Measurements from ENCODE around the gene ZDHHC22. TPM values are rescaled to one million over a fixed set of nuclear protein-coding genes. Genes with fewer than 3 reads are reported as not detected.

Gene ZDHHC22
- total RNA-seq, 1 experiment from 2014 or later: not detected

DNA sequence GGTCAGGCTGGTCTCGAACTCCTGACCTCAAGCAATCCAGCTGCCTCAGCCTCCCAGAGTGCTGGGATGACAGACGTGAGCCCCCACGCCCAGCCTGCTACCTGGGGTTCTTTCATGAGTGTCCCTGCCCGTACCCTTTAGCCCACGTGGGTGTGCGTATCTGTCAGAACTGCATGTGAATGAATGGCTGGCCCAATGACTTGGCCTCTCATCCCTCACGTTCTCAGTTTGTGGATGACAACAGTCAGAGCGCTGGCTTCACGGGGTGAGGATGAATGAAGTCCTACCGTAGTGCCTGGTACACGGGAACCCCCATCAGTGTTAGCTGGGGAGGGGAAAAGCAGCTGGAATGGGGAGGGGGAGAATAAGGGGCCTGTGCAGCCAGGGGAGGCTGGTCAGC, 16.1 kb upstream of the ZDHHC22 start:
- DNase-seq (ENCODE audit: low spot score): no peak

DNA sequence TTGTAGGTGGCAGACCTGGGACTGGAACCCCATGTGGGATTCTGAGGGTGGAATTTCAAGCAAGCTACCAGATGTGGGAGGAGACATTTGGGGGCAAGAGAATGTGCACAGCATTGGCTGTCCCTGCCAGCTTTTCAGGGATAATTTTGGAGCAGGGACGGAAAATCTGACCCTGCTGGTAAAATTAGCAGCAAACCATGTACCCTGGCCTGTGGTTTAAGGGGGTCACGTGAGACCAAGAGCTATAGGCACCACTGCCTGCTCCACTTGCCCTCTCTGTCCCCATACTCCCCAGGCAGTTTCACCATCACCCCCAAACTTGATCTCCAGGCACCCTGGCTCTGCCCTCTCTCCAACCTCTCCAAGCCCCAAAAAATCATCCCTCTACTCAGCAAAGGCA, 13.5 kb upstream of the ZDHHC22 start:
- no peak for DNase-seq (ENCODE audit: low spot score)

DNA sequence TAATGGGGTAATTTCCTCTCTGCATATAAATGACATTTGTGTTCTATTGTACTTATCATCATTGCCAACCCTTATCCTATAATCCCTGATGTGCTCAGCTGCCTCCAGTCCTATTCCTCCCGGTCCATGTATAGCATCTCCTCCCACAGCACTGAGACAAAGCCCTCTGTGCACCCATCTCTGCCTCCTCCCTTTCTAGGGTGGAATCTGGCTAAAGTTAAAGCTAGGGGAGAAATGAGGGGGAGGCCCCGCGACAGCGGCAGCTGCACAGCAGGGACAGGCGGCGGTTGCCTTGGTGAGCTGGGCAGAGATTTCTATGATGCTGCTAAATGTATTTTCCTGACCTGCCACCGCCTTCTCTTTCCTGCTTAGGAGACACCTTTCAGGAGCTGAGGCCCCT, 12.8 kb upstream of the ZDHHC22 start:
- DNase-seq (ENCODE audit: low spot score): no peak

DNA sequence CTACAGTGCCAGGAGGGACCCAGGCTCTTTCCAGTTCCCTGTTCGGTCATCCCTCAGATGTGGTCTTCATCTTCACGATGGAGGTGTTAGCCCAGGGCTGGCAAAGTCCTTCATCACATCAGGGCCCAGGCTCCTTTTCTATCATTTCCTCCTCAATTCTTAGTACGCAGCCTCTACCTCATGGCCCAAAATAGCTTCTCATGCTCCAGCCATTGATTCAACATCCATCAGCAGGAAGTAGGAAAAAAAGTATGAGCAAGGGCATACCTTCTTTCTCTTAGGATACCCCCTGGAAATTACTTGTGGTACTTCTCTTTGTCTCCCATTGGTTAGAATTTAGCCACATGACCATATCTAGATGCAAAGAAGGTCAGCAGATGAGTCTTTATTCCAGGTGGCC, 12.2 kb upstream of the ZDHHC22 start:
- no peak for DNase-seq (ENCODE audit: low spot score)

DNA sequence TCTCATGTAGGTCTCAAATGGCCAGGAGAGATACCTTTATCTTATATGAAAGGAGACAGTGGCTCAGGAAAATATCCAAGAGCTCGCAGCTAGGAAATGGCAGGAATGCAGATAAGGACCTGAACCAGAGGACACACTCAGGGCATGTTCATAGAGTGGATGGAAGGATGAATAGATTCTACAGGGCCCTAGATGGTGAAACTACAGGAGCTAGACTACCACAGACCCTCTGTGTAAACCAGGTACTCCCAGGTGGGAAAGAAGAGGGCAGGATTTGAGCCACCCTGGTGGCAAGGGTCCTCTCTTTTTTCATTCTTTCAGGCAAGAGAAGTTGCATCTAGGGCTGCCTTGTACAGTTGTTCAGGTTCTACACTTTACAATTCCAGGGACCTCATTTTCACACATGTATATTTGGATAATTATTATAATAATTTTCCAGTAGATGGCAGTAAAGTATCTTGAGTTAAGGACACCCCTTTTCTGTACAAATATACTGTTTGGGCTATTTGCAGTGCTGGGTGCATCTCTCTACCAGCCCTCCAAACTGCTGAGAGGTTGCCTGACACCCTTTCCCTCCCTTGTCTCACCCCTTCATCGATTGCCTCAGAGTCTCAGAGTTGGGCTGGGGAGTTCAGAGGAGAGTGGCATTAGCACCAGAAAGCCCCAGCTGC, 10.5 kb upstream of the ZDHHC22 start:
- peak; percentile 37 for DNase-seq (ENCODE audit: low spot score)

DNA sequence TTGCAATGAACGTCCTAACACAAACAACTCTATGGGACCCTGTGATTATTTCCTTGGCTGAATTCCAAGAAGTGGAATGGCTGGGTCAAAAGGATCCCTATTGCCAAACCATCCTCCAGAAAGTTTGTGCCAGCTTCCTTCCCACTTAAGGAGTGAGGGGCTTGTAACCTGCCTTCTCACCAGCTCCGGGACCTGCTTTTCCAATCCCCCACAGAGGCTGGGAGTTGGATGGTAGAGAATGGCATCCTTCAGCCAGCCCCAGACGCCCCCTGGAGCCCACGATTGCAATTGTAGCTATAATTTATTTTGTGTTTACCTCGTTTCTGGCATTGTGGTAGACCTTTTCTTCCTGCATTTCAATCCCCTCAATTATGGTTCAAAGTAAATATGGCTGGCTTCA, 9.7 kb upstream of the ZDHHC22 start:
- DNase-seq (ENCODE audit: low spot score): no peak

DNA sequence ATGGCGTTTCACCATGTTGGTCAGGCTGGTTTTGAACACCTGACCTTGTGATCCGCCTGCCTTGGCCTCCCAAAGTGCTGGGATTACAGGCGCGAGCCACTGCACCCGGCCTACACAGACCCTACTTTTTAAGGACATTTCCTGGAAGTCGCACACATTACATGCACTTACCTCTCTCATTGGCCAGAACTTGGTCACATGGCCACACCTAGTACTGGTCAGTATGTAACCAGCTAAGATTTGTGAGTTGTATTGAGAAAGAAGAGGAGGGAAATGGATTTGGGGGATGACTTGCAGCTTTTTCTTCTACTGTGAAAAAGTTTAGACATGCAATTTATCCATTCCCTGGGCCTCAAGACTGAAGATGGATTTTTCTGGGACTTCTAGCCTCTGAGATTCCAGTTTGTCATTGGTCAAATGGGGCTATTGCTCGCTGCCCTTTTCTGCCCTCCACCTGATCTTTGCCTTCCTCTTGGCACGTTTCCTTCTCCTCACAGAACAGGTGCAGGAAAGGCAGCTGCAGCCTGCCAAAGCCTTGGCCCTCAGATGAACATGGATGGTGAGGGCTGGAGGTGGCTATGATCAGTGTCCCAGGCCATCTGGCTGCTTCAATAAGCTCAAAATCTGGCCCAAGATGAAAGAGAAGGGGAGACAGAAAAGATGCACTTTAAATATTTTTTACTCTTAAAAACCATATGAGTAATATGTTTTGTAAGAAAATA, 7.1 kb upstream of the ZDHHC22 start:
- no peak for DNase-seq (ENCODE audit: low spot score)

DNA sequence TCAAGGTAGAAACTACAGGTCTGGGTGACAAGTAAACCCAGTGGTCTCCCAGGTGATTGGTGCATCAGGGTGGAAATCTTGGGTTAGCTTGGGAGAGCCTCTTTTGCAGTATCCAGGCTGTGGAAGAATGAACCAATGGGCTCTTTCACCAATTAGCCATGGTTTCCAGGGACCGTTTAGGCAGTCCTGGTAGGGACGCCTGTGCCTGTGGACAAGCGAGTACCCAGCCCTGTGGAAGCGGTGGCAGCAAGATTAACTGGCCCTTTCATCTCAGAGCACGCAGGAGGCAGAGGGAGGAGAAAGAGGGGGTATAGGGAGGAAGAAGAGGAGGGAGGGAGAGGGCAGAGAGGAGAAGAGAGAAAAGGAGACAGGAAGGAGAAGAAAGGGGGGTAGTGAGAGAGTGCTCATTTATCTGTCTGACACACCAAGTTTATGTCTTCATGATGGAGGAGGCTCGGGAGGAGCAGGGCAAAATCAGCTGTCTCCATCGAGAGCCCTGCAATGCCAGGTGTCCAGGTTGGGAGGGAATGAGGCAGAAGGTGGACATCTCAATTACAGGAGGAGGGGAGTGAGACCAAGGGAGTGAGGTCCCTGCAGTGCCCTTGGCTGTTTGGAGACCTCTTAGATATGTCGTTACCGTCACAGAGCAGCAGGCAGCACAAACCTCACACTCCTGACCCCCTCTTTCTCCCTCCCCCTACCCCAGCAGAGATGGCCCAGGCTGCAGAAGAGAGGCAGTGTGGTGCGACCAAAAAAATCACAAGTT, 4.6 kb upstream of the ZDHHC22 start:
- no peak for DNase-seq (ENCODE audit: low spot score)

DNA sequence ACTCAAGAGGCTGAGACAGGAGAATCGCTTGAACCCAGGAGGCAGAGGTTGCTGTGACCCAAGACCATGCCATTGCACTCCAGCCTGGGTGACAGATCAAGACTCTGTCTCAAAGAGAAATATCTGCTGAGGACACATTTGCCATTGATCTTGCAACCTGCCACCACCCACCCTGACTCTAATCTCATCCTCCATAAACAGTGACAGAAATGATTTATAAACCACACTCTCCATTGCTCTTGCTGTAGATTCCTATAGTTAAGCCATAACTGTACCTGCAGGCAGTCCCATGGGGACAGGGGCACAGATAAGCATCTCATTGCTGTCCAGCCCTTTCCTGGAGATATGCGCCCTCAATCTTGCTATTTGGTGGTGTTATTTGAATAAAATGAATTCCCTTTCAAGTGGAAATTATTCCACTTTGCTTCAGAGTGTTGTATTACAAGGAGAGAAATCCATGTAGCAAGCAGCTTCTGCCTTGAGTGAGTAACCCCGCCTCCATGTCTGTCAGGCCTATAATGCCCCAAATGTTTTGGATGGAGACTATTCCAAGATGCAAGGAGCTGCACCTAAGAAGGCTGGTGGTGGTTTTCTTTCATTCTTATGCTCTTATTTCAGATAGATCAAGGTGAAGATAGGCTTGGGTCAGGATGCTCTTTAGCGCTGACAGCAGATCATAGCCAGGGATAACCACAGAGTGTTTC, 3.0 kb upstream of the ZDHHC22 start:
- DNase-seq (ENCODE audit: low spot score): no peak

DNA sequence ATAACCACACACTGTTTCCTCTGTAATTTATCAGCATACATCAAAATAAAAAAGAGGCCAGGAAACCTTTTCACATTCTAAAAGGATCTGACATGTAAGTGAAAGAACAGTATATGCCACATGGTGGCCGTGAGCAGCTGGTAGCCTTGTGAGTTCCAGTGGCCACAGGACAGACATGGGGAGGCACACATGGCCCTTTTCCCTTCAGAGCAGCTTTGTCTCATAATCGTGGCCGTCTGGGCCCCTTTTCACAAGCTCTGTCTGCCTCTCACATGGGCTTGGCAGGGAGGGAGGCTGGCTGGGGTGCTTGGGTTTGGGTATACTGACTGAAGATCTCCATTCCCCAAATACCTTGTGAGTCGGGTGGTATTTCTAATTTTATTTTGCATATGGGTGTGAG, 1.5 kb upstream of the ZDHHC22 start:
- no peak for DNase-seq (ENCODE audit: low spot score)

DNA sequence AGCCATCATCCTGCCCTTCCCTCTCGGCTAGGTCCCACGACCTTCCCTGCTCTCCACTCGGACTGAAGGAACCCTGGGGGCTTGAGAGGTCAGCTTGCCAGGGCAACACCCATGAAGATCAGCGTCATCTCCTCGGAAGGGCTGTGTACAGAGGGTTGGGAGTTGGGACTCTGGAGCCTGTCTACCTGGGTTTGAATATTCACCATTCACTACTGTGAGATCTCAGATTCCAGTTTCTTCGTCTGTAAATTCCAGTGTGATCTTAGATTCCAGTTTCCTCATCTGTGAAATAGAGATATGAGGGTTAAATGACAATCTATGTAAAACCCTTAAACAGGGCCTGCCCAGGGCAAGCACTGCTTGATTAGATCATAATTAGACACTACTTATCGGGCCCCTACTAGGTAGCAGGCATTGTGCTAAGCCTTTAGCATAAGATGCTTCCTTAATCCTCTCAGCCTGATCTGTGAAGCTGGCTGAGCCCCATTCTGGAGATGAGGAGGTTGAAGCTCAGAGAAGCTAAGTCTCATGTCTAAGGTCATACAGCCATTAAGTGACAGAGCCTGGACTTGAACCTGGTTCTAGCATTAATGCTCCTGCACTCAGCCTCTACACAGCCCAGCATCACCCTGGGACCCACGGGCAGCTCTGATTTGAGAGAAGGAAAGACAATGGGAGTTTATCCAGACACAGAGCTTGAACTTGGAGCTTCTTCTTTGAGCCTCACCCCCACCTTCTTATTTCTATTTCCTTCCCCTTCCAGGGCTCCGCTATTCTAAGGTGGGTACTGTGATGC, 612 bp upstream of the ZDHHC22 start:
- no peak for DNase-seq (ENCODE audit: low spot score)

DNA sequence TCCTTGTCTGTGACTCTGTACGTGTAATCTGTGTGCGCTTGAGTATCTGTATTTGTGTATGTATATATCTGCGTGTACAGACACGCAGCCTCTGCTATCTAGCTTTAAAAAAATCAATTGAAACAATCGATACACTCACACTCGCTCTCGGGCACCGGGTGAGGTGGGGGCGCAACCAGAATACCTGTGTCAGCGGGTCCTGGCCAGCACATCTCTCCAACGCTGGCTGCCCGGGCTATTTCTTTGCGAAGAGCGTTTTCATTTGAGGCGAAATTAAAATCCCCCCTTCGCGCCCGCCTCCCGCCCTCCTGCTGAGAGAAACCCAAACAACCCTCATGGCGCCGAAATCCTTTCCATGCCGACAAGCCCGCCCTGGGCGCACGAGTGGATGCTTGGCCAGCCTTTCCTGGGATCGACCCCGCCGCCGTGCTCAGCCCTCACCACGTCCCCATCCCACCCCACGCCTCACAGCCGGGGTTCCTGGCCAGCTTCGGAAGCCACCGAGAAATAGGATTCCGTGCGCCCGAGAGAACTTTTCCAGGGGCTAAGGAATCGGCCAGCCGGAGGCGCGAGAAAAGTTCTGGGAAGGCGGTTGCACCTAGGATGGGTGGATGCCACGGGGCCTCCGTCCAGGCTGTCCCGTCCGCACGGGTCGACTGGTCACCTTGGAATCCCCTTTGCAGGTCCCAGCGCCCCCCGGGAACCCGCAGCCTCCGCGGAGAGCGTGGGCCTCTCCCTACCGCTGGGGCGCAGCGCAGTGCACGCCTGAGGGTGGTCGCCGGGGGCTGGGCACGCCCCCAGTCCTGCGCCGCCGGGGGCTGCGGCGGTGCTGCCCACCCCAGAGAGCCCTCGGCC, 1.0 kb downstream of the ZDHHC22 start:
- DNase-seq (ENCODE audit: low spot score): no peak

DNA sequence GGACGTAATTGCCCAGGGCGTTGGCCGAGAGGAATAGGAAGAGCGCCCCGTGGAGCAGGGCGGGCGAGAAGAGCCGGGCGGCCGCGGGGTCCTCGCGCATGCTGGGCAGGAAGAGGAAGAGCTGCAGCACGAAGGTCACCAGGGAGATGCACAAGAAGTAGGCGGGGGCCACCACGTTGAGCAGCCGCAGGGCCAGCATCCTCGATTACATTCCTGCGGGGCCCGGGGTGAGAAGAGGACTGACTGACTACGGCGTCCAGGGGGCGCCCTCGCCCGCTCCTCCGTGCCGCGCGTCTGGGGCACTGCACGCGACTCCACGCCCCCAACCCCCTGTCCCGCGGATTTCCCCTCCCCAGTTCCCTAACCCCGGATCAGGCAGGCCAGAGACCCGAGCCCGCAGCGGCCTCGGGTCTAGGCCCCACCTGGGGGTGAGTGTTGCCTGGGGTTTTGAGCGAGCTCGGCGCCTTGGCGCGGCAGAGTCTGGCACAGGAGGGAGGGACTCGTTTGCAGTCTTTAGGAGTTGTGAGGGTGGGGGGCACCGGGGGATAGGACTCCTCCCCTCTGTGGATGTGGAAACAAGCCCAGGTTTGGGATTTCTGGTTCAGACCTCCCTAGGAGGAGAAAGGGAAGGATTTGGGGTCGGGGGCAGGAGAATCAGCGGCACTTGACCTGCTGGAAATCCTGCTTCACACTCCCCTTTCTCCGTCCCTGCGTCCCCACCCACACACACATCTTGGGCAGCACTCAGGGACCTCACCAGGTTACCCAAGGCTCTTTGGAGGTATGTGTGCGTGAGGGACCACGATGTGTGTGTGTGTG, 1.8 kb downstream of the ZDHHC22 start:
- DNase-seq (ENCODE audit: low spot score): peak; percentile 24

DNA sequence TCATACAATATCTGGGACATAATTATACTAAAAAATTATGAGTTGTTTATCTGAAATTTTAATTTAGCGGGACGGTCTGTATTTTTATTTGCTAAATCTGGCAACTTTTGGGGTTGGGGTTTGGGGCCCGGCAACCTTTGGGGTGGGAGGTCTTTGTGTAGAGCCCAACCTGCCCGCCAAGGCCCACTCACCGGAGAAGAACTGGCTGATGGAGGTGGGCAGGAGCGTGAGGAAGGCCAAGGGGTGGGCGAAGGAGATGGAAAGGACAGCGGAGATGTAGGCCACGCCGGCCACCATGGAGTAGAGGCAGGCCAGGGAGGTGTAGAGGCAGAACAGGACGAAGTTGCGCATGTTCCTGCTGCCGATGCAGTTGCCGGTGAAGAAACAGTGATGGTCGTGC, 2.6 kb downstream of the ZDHHC22 start:
- DNase-seq (ENCODE audit: low spot score): no peak

DNA sequence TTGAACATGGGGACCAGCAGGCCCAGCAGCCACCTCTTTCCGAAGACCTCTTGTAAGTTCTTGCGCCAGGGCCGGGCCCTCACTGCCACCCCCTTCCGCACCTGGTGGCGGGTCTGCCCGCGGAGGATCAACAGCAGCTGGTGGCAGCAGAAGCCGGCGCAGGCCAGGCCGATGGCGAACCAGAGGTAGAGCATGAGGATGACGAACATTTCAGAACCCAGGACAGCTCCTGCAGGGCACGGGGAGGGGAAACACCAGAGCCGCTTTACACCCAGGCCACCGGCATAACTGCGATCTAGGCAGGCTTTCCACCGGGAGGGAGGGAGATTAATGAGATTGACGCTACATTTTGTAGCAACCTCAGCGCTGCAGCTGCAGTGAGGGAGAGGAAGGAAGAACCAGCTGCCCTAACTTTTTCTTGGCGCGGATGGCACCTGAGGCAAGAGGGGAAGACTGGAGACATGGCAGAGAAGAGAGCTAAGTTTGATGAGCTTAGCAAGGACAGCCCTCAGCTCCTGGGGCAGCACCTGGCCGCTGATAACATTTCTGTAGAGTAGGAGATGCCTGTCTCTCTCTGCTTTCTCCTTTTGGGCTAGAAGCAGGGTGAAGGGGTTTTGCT, 7.8 kb downstream of the ZDHHC22 start:
- peak; percentile 45 for DNase-seq (ENCODE audit: low spot score)

DNA sequence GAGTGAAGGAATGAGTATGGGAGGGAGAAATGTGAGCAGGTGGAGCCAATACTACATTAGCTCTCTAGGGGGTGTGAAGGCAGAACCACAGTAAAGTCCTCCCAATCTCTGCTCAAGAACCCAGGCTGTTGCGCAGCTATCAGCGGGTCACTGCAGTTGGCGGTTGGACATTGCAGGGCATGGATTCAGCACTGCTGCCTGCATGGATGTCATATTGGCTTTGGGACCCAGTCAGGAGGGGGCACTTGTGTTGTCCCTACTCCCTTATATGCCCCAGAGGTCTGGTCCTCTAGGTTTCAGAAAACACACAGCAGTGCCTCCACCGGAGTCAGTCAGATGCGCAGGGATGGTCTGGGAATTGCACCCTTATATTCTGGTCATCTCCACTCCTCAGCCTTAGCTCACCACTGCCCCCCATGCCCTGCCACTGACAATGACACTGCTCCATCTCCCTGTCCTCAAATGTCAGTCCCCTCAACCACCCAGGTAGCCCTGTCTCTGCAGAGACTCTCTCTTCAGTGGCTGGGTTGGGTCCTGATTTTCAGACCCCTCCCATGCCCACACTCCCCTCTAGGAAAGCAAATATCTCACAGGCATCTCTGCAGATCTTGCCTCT, 9.6 kb downstream of the ZDHHC22 start:
- no peak for DNase-seq (ENCODE audit: low spot score)

DNA sequence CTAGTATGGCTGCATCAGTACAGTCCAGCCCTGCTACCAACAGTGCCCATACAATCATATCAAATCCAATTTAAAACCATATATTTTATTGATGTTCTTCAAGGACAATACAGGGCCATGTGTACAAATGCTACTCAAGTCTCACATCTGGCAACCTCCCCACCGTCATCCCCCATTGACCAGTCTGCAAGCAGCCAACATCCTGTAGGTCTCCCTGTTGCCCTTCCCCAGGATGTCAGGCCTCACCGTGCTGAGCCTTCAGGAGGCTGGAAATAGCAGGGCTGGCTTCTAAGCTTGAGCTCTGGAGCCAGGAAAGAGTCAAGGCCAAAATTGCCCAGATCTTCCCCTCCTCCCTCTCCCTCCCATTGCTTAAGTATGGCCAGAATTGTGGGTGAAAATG, 10.4 kb downstream of the ZDHHC22 start:
- no peak for DNase-seq (ENCODE audit: low spot score)

DNA sequence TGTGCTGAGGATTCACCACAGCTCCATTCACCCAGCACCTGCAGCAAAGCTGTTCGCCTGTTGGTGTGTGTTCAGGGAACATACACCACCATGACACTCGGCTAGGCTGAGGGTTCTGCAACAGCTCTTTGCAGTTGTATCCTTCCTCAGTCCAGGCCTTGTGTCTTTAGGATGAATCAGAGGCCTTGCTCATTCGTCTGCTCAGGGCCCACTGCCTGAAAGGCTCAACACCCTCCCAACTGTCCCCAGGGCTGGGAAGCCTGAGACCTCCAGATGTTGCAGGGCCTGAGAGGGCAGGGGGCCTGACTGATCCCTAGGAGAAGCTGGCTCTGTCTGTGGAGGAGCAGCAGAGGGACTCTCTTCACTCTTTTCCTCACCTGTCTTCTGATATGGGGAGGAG, 11.2 kb downstream of the ZDHHC22 start:
- no peak for DNase-seq (ENCODE audit: low spot score)

DNA sequence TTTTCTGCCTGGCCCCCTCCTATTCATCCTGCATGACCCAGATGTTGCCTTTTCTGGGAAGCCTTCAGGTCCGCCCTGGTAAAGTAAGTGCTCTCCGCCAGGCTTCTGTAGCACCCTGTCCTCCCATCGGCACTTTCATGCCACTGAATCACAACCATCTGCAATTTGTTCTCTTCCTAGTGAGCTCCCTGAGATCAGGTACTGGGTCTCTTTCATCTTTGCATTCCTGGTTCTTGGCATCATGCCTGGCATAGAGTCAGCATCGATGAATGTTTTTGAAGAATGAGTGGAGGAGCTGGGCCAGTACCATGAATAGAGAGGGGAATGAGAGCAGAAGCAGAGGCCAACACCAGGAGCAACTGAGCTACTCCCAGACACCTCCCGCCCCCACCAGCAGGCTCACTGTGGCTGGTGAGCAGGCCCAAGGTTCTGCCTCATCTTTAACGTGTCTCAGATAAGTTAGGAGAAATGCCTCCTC, 13.1 kb downstream of the ZDHHC22 start:
- DNase-seq (ENCODE audit: low spot score): no peak
